GM21723 (cell line): Measurements from ENCODE around the gene MYF6.
A peak's percentile ranks its signal among the peaks of the same experiment; 100 is the strongest.
"Not testable (repeated sequence)": the region's sequence is repeated elsewhere in the genome, so short reads cannot be mapped to it uniquely, and the experiment has no call there.

Experiments used
- ATAC-seq: cut with Tn5 transposase; IDR thresholded peaks from one replicate; pipeline ENCODE4 v1.9.1; 2021; ENCODE audit warnings: mild to moderate bottlenecking, moderate library complexity; ENCODE audit not compliant: unreplicated experiment

Gene MYF6

DNA sequence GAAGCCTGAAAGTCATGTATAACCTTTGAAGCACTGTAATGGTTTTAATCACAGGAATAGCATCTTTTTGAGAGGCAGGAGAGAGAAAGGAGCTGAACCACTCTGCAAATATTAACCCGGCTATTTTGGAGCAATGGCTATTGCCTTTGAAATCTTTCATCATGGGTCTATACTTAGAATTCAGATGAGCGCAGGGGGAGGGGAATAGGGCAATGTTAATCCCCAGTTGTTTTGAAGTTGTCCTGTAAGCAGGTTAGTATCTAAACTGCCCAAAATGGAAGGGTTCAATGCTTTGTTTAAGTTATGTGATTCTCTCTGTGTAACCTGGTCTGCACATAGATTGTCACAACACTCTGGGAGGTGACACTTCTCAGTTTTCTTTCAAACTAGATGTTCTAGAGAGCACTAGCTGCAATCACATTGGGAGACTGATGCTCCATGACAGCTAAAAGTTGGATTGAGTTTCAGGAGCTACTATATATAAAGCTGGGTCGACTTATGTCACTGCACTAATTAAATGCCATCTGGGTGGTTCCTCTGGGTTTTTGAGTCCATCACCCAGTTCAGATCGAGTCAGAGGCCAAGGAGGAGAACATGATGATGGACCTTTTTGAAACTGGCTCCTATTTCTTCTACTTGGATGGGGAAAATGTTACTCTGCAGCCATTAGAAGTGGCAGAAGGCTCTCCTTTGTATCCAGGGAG, at the start of gene MYF6:
Gene MYF6, plus strand, starts transcription at position 509 of the 704 bp plus-strand sequence. Its CDS starts 86 bp downstream, at position 595.
- no peak for ATAC-seq

DNA sequence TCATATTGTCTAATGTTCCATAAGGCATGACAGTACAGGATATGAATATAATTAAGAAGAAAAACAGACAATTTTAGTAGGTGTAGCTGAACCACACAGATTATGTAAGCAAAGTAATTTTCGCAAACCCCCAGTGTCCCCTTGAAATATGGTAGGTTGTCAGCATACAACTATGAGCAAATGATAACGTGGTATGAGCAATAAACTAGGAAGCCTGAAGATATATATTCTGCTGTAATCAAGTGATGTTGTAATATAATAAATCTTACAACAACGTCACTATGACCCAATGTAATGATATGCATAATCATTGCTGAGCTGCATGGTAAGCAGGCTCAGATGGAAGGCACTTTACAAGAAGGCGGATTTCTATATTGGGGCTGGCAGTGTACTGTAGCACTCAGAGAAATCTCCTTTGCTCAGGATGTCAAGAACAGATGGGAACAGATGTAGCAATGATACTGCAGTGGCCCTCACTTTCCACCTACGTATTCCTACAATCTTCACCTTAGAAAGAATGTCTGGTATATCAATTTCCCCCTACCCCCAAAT, 47.8 kb upstream of the MYF6 start:
- ATAC-seq = no peak

- no peak for ATAC-seq
These were observed 44.8 kb upstream of the MYF6 start for GRCh38 chr12:80662586-80662985.

DNA sequence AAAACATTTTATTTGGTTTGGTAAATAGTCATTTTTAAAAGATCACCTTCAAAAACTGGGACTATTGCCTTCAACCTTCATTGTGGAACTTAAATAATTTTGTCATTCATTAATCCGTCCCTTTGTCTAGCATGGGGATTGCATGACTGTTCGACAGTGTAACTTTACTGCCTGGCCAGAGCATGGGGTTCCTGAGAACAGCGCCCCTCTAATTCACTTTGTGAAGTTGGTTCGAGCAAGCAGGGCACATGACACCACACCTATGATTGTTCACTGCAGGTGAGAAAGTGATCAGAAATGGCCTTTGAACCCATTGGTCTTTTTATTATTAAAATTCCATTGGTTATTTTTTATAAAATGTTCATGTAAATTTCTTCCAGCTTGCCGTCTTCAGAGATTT, 37.2 kb upstream of the MYF6 start:
- no peak for ATAC-seq

DNA sequence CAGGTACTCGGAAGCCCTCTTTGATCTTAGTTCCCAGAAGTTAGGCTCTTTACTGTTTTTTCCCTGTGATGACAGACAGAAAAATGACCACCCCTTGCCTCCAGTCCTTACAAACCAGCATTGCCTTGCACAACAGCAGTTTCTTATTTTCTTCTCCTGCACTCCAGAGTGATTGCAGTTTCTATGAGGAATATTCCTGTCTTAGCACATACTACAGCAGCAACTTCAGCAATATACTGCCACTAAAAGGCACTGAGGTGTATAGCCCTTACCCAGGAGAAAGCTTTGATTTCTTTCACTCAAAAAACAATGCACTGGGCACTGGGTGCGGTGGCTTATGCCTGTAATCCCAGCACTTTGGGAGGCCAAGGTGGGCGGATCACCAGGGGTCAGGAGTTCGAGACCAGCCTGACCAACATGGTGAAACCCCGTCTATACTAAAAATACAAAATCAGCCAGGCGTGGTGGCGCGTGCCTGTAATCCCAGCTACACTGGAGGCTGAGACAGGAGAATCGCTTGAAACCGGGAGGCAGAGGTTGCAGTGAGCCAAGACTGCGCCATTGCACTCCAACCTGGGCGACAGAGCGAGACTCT, 31.3 kb upstream of the MYF6 start:
- not testable (repeated sequence) for ATAC-seq

GRCh38 chr12:80676856-80677255, 30.6 kb upstream of the MYF6 start:
- no peak for ATAC-seq

- no peak for ATAC-seq
These were observed 29.4 kb upstream of the MYF6 start for GRCh38 chr12:80677994-80678393.

GRCh38 chr12:80679346-80680131, 27.9 kb upstream of the MYF6 start:
- no peak for ATAC-seq

DNA sequence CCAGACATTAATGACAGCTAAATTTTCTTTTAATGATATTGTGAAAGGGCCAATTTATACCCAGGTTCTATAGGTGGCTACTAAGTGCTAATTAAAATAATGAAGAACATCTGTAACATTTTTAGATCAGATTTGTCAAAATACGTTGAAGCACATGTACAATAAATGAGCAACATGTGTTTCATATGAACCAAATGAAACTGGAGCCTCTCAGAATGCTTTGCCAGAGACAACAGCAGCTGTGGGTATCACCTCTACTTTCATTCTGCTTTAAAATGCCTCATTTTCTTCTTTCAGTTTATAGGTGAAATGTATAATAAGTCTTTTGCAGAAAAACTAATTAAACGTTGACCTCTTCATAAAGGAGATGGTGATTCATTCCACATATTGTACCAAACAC, 26.1 kb upstream of the MYF6 start:
- no peak for ATAC-seq

DNA sequence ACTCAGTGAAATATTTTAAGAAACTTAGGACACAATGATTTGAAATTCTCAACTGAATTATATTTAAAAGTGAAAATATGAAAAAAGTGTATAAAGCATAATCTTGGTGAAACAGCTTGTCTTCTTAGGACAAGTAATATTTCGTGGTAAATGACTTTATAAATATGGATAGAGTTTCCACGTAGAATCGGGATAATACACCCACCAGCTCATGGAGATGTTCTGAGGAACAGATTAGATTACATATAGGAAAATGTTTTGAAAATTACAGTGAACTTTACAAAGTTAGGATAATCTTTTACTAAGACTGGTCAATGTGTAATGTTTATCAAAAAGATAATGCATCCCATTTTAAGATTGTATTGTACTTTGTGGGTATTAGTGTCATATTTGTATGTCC, 25.6 kb upstream of the MYF6 start:
- no peak for ATAC-seq

DNA sequence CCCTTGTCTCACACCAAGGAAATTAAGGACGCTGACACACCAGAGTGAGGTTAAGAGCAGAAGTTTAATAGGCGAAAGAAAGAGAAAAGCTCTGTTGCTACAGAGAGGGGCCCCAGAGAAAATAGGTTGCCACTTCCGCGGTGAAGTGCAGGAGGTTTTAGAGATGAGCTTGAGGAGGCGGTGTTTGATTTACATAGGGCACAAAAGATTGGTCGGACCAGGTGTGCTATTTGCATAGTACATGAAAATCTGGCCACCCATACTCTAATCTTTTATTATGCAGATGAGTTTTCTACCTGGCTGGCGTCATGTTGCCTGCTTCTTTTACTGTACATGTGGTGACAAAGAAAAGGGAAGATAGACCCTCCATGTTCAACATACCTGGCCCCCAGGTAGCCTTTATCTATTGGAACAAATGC, 23.3 kb upstream of the MYF6 start:
- no peak for ATAC-seq

DNA sequence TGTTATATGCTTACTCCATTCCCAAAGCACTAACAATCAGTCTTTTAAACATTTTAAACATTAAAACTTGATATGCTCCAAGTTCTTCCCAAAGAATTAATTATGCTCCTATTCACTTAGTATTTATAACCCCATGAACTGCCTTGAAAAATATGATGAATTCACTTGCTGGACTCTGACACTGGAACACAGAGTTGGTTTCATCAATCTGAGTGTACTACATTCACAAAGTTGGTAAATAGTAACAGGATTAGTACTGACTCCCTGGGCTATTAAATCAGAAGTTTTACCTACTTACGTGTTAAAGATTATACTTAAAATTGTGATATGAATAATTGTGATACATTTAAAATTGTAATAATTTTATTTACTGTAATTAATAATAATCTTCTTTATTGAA, 17.3 kb upstream of the MYF6 start:
- ATAC-seq = no peak

GRCh38 chr12:80690513-80690912, 16.9 kb upstream of the MYF6 start:
- no peak for ATAC-seq

DNA sequence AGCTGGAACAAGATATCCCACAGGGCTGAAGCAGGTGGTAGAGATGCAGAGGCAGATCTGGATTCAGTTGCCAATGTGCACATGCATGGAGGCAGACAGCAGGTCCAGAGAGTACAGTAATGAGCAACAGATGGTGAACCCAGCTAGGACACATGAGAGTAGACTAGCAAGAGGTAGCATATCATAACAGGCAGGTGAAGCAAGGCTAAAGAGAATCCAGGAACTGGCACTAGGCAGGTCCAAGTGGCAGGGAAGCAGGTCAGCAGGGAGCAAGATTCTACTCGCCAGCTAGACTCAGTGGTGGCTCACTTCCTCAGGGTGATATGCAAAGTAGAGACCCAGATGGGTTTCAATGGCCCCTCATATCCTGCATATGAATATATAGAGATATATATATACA, 15.3 kb upstream of the MYF6 start:
- ATAC-seq = no peak

- ATAC-seq = no peak
These were observed 10.1 kb upstream of the MYF6 start for GRCh38 chr12:80697270-80697887.

DNA sequence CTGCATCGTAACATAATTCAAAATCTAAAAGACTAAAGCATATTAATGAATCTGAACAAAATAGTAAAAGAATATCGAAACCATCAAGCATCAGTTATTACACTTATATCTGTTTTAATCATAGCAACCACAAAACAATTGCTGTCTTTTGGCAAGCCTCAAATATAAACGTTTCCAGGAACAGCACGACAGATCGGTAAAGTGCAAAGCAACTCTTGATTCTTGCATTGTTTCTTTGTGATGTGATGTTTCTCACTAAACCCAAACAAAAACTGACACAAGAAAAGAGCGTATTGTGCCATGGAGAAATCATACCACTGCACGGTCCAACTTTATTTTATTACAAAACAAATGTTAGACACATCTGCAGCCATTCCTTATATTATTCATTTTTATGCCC, 9.2 kb upstream of the MYF6 start:
- no peak for ATAC-seq

DNA sequence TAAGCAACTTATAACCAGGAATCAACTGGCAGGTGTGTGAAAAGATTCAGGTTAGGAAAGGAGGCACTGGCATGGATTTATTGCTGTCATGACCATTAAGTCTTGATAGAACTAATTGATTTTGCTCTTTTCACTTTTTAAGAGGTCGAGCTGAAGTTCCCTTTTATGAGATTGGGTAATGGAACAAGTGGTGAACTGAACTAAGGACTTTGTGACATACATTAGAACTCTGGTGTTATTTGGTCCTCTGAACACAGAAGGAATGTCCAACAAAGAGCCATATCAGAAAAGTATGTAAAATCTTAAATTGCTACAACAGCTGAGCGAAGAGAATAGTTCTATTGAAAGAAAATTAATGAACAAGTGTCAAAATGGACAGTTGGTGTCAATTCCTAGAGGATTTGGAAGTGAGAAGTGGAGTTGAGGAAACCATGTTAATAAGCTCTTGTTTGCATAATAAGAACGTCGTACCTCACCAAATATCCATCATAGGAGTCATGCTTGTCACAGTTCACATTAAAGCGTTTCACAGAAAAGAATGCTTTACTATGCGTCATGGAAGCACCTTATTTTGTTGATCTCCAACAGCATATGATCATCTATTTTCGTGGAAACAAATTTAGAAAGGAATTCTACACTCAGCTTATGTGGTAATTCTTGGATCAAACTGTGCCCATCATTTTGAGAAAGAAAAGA, 8.4 kb upstream of the MYF6 start:
- ATAC-seq = no peak

DNA sequence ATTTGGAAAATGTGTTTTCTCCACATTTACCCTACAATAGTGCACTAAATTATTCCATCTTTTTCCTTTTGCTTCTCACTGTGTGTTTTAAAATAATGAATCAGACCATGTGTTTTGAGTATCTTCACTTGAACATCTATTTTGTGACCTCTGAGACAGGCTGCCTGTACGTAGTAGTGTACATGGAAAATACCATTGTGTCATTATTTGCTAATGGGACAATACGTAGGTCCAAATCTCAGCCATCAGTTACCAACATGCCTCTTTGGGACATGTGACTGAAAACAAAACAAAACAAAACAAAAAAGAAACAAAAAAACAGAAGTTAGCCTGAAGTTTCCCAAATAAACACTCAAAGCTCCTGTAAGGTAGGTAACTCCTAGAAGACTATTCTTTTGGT, 7.1 kb upstream of the MYF6 start:
- ATAC-seq = no peak

DNA sequence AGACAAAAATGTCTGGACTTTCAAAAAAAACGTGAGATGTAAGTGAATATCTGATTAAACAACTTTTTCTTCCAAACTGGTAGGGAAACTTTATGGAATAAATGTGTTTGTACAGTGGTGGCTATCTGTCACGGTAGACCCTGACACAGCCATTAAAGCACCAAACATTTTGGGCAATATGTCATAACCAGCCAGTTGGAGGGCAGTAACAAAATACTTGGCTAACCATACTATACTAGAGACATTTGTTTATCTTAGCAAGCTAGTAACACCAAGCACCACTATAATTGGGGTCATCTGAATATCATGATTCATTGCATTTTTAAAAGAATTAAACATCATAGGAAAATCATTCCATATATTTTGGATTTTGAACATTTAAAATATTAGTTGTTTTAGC, 6.0 kb upstream of the MYF6 start:
- ATAC-seq = no peak

DNA sequence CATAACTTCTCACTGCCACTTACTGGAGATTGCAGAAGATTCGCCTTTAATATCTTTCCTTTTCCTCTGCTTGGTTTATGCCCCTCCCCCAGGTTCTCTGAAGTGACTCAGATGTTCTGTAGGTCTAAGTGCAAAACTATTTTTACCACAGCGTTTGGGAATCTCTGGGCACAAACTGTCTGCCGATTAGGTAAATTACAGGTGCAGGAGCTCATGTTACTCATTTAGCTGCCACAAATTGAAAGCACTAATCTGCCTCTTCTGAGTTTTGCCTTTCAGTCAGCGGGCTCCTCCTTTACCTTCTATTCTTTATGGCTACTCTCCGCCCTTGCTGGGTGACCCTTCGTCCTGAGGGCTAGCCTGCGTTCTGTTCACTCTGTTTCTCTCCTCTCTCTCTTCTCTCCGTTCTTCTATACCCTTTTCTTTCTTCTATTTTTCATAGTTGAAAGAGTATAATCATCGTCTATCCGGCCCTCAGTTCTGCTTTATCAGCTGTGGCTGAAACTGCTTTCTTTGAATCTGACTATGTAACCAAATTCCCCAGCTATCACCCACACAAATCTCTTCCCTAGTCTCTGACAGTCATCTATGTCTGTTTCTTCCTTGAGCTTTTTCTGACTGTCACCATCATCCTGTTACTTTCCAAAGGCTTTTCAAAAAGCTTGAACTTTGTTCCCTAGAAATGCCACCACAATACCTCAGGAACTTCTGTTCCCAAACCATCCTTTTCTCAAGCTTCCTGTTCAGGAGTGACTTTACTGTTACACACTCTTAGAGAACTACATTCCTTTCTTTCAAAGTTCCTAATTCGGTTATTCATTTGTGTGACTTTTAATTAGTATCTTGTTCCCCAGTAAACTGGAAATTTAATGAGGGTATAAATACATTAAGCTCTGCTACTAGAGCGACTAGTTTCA, 4.3 kb upstream of the MYF6 start:
- peak; percentile 84 for ATAC-seq
